ENCODE measurements around the gene NTRK2.

GRCh38 chr9:84791643-84792042 is 122.1 kb downstream of the NTRK2 start:
- TF ChIP-seq ZNF423 (tag by site-specific recombination; IDR thresholded peaks at IDR 0.05) (no peak), ZNF146 (tag by site-specific recombination; IDR thresholded peaks at IDR 0.05) (no peak), ZBTB7A (tag by site-specific recombination; IDR thresholded peaks at IDR 0.05; ENCODE audit: low read depth) (no peak)
- TF ChIP-seq, protein P1, sequence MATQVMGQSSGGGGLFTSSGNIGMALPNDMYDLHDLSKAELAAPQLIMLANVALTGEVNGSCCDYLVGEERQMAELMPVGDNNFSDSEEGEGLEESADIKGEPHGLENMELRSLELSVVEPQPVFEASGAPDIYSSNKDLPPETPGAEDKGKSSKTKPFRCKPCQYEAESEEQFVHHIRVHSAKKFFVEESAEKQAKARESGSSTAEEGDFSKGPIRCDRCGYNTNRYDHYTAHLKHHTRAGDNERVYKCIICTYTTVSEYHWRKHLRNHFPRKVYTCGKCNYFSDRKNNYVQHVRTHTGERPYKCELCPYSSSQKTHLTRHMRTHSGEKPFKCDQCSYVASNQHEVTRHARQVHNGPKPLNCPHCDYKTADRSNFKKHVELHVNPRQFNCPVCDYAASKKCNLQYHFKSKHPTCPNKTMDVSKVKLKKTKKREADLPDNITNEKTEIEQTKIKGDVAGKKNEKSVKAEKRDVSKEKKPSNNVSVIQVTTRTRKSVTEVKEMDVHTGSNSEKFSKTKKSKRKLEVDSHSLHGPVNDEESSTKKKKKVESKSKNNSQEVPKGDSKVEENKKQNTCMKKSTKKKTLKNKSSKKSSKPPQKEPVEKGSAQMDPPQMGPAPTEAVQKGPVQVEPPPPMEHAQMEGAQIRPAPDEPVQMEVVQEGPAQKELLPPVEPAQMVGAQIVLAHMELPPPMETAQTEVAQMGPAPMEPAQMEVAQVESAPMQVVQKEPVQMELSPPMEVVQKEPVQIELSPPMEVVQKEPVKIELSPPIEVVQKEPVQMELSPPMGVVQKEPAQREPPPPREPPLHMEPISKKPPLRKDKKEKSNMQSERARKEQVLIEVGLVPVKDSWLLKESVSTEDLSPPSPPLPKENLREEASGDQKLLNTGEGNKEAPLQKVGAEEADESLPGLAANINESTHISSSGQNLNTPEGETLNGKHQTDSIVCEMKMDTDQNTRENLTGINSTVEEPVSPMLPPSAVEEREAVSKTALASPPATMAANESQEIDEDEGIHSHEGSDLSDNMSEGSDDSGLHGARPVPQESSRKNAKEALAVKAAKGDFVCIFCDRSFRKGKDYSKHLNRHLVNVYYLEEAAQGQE (tag by site-specific recombination; IDR thresholded peaks at IDR 0.05): no peak
- TF ChIP-seq, protein P2, sequence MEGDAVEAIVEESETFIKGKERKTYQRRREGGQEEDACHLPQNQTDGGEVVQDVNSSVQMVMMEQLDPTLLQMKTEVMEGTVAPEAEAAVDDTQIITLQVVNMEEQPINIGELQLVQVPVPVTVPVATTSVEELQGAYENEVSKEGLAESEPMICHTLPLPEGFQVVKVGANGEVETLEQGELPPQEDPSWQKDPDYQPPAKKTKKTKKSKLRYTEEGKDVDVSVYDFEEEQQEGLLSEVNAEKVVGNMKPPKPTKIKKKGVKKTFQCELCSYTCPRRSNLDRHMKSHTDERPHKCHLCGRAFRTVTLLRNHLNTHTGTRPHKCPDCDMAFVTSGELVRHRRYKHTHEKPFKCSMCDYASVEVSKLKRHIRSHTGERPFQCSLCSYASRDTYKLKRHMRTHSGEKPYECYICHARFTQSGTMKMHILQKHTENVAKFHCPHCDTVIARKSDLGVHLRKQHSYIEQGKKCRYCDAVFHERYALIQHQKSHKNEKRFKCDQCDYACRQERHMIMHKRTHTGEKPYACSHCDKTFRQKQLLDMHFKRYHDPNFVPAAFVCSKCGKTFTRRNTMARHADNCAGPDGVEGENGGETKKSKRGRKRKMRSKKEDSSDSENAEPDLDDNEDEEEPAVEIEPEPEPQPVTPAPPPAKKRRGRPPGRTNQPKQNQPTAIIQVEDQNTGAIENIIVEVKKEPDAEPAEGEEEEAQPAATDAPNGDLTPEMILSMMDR (tag by site-specific recombination; IDR thresholded peaks at IDR 0.05): no peak

Data from HEK293 (cell line).